H1 (cell line): Measurements from ENCODE around the gene MID1.

Experiments
- BRCA1 ChIP-seq: IDR thresholded peaks from 2 replicates; pipeline ENCODE4 v1.6.1; 2012; ENCODE audit warnings: low read depth, low read length, improper control_type of control experiment
- HDAC6 ChIP-seq: IDR thresholded peaks from one replicate; pipeline ENCODE4 v1.7.1; 2012; ENCODE audit warnings: low read depth, mild to moderate bottlenecking, inconsistent platforms, low read length, moderate library complexity
- PHF8 ChIP-seq: fragments of 200-600 bp; sonication (generic); conservative IDR thresholded peaks from 2 replicates; pipeline ENCODE4 v1.7.1; 2012; ENCODE audit warnings: low read depth, mild to moderate bottlenecking, inconsistent platforms, low read length, moderate library complexity
- POLR2A ChIP-seq, 2 experiments: IDR thresholded peaks; 1 replicate in 1 of 2; 2 replicates in 1 of 2; pipeline ENCODE4 v1.6.1; 2011; ENCODE audit warnings: low read depth in 2 of 2, low read length in 2 of 2, mild to moderate bottlenecking in 2 of 2; ENCODE audit errors: control extremely low read depth in 1 of 2
- RAD21 ChIP-seq, 2 experiments: IDR thresholded peaks in 1 of 2; conservative IDR thresholded peaks in 1 of 2; 2 replicates each; pipeline ENCODE4 v1.6.1; 2011; ENCODE audit warnings: low read depth in 2 of 2, low read length in 2 of 2, improper control_type of control experiment in 1 of 2, inconsistent platforms in 1 of 2, mild to moderate bottlenecking in 1 of 2, moderate library complexity in 1 of 2
- SIX5 ChIP-seq: IDR thresholded peaks from 2 replicates; pipeline ENCODE4 v1.6.1; 2011; ENCODE audit warnings: mild to moderate bottlenecking, low read depth, low read length
- ZNF274 ChIP-seq: IDR thresholded peaks from 2 replicates; pipeline ENCODE4 v1.7.0; 2012; ENCODE audit warnings: low read length, borderline replicate concordance; ENCODE audit errors: extremely low read depth
- TF ChIP-seq, protein P1 (sequence below), 3 experiments: IDR thresholded peaks; 1 replicate in 2 of 3; 2 replicates in 1 of 3; pipeline versions ENCODE4 v1.5.1 to v1.6.1; 2011; ENCODE audit warnings: low read length in 3 of 3, mild to moderate bottlenecking in 3 of 3, inconsistent platforms in 2 of 3, low read depth in 1 of 3, moderate library complexity in 1 of 3; ENCODE audit not compliant: insufficient read depth in 1 of 3; ENCODE audit errors: control extremely low read depth in 1 of 3
- TF ChIP-seq, protein P2 (sequence below): IDR thresholded peaks from 2 replicates; pipeline ENCODE4 v1.6.1; 2012; ENCODE audit warnings: inconsistent platforms

DNA sequence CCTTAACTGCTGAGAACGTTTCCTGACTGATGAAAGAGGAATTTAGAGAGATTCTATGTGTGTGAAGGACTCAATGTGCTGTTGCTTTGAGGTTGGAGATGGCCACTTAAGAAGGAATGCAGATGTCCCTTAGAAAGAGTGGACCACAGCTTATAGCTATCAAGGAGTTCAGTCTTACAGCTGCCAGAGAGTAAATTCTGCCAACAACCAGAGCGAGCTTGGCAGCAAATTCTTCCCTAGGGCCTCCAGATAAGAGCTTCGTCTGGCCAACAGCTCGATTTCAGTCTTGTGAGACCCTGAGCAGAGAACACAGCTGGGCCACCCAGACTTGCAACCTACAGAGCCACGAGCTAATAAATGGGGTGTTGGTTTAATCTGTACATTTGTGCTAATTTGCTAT lies 21.8 kb downstream of the MID1 start:
- no peak for TF ChIP-seq SIX5
- TF ChIP-seq, protein P1, sequence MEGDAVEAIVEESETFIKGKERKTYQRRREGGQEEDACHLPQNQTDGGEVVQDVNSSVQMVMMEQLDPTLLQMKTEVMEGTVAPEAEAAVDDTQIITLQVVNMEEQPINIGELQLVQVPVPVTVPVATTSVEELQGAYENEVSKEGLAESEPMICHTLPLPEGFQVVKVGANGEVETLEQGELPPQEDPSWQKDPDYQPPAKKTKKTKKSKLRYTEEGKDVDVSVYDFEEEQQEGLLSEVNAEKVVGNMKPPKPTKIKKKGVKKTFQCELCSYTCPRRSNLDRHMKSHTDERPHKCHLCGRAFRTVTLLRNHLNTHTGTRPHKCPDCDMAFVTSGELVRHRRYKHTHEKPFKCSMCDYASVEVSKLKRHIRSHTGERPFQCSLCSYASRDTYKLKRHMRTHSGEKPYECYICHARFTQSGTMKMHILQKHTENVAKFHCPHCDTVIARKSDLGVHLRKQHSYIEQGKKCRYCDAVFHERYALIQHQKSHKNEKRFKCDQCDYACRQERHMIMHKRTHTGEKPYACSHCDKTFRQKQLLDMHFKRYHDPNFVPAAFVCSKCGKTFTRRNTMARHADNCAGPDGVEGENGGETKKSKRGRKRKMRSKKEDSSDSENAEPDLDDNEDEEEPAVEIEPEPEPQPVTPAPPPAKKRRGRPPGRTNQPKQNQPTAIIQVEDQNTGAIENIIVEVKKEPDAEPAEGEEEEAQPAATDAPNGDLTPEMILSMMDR (IDR thresholded peaks at IDR 0.05; ENCODE audit: control extremely low read depth in 1 of 3, insufficient read depth in 1 of 3, low read depth in 1 of 3, low read length in 3 of 3), result no peak
- TF ChIP-seq RAD21 (IDR thresholded peaks at IDR 0.05 in 1 of 2, conservative IDR thresholded peaks at IDR 0.05 in 1 of 2; ENCODE audit: low read depth in 2 of 2, low read length in 2 of 2), result no peak
- no peak for TF ChIP-seq ZNF274
- TF ChIP-seq, protein P2, sequence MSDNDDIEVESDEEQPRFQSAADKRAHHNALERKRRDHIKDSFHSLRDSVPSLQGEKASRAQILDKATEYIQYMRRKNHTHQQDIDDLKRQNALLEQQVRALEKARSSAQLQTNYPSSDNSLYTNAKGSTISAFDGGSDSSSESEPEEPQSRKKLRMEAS, result no peak
- TF ChIP-seq HDAC6, result no peak
- no peak for TF ChIP-seq POLR2A (IDR thresholded peaks at IDR 0.05; ENCODE audit: control extremely low read depth in 1 of 2, low read depth in 2 of 2, low read length in 2 of 2)
- no peak for TF ChIP-seq BRCA1
- no peak for TF ChIP-seq PHF8
